GM23338 (cell line): ENCODE measurements around the gene BDKRB1. TPM values are rescaled to one million over a fixed set of nuclear protein-coding genes. Genes with fewer than 3 reads are reported as not detected.

ENCODE experiments used
- ATAC-seq: fragments of 200-7000 bp; cut with Tn5 transposase; 3 replicates; pipeline ENCODE4 v1.9.1; 2020
- DNase-seq: peaks from one replicate; pipeline ENCODE4 v3.0.0-alpha.2; 2015; ENCODE audit warnings: low spot score
- H2AFZ ChIP-seq: fragments of 200-600 bp; sonication (generic); 2 replicates; pipeline ENCODE4 v1.8.0; 2016; ENCODE audit warnings: antibody characterized with exemption, mild to moderate bottlenecking, moderate library complexity
- H3F3A ChIP-seq: fragments of 200-600 bp; sonication (generic); replicated peaks from 2 replicates; pipeline ENCODE4 v1.8.0; 2017; ENCODE audit warnings: antibody characterized with exemption, mixed run types, low read depth
- H3K27ac ChIP-seq: fragments of 200-600 bp; sonication (generic); 2 replicates; pipeline ENCODE4 v1.6.1; 2016; ENCODE audit warnings: low read depth
- H3K27me3 ChIP-seq: fragments of 200-600 bp; sonication (generic); 2 replicates; pipeline ENCODE4 v1.8.0; 2016; ENCODE audit warnings: mild to moderate bottlenecking, mixed run types, moderate library complexity; ENCODE audit not compliant: insufficient read depth
- H3K36me3 ChIP-seq: fragments of 200-600 bp; sonication (generic); 2 replicates; pipeline ENCODE4 v1.8.0; 2016; ENCODE audit warnings: mild to moderate bottlenecking; ENCODE audit not compliant: insufficient read depth
- H3K4me1 ChIP-seq: fragments of 200-600 bp; sonication (generic); 2 replicates; pipeline ENCODE4 v1.8.0; 2016; ENCODE audit warnings: mild to moderate bottlenecking, moderate library complexity; ENCODE audit not compliant: insufficient read depth
- H3K4me2 ChIP-seq: fragments of 200-600 bp; sonication (generic); 2 replicates; pipeline ENCODE4 v1.7.1; 2017; ENCODE audit warnings: mixed run types
- H3K4me3 ChIP-seq: fragments of 200-600 bp; sonication (generic); 2 replicates; pipeline ENCODE4 v1.6.1; 2016; ENCODE audit warnings: mixed run types
- H3K79me2 ChIP-seq: fragments of 200-600 bp; sonication (generic); replicated peaks from 2 replicates; pipeline ENCODE4 v1.8.0; 2017; ENCODE audit warnings: mild to moderate bottlenecking; ENCODE audit not compliant: insufficient read depth
- H3K9me2 ChIP-seq: fragments of 200-600 bp; sonication (generic); 2 replicates; pipeline ENCODE4 v1.8.0; 2017; ENCODE audit not compliant: insufficient read depth
- H4K20me1 ChIP-seq: fragments of 200-600 bp; sonication (generic); replicated peaks from 2 replicates; pipeline ENCODE4 v1.8.0; 2017; ENCODE audit warnings: mild to moderate bottlenecking; ENCODE audit not compliant: insufficient read depth
- H3K27ac Mint-ChIP-seq: 2 replicates; pipeline ENCODE4 v1.8.0; 2020; ENCODE audit warnings: inconsistent platforms, mild to moderate bottlenecking, moderate library complexity, mixed read lengths
- H3K27me3 Mint-ChIP-seq: 3 replicates; pipeline ENCODE4 v1.8.0; 2022; ENCODE audit warnings: low read depth, mild to moderate bottlenecking, moderate library complexity, mixed read lengths, inconsistent platforms; ENCODE audit not compliant: insufficient read depth, poor library complexity
- H3K36me3 Mint-ChIP-seq: 3 replicates; pipeline ENCODE4 v1.8.0; 2021; ENCODE audit warnings: low read depth, mild to moderate bottlenecking, inconsistent platforms, moderate library complexity, mixed read lengths
- H3K4me1 Mint-ChIP-seq: 3 replicates; pipeline ENCODE4 v1.8.0; 2020; ENCODE audit warnings: mild to moderate bottlenecking, inconsistent platforms, mixed read lengths
- H3K4me3 Mint-ChIP-seq: 3 replicates; pipeline ENCODE4 v1.8.0; 2021; ENCODE audit warnings: moderate library complexity, mild to moderate bottlenecking, inconsistent platforms, mixed read lengths
- H3K9me3 Mint-ChIP-seq: 3 replicates; pipeline ENCODE4 v1.8.0; 2020; ENCODE audit warnings: moderate library complexity, mild to moderate bottlenecking, inconsistent platforms, mixed read lengths
- CREB1 ChIP-seq: fragments of 250-450 bp; sonication (Bioruptor Pico); IDR thresholded peaks from 2 replicates; pipeline ENCODE4 v1.5.0; 2020; ENCODE audit warnings: low read depth, mild to moderate bottlenecking, moderate library complexity
- EZH2phosphoT487 ChIP-seq: fragments of 200-600 bp; sonication (generic); IDR thresholded peaks from one replicate; pipeline ENCODE4 v1.8.1; 2018; ENCODE audit warnings: antibody characterized with exemption; ENCODE audit not compliant: unreplicated experiment
- JUNB ChIP-seq: IDR thresholded peaks from one replicate; pipeline ENCODE4 v1.6.1; 2016; ENCODE audit warnings: antibody characterized with exemption; ENCODE audit not compliant: unreplicated experiment
- NANOG ChIP-seq: IDR thresholded peaks from 2 replicates; pipeline ENCODE4 v1.6.1; 2016; ENCODE audit warnings: antibody characterized with exemption, borderline replicate concordance
- POLR2AphosphoS5 ChIP-seq: IDR thresholded peaks from 2 replicates; pipeline ENCODE4 v1.6.1; 2016; ENCODE audit warnings: antibody characterized with exemption, low read depth
- STAT1 ChIP-seq: IDR thresholded peaks from one replicate; pipeline ENCODE4 v1.6.1; 2016; ENCODE audit warnings: antibody characterized with exemption; ENCODE audit not compliant: unreplicated experiment
- ZNF114 ChIP-seq: fragments of 250-450 bp; sonication (Bioruptor Pico); IDR thresholded peaks from 2 replicates; pipeline ENCODE4 v1.5.0; 2020; ENCODE audit warnings: mild to moderate bottlenecking, moderate library complexity
- ZNF331 ChIP-seq: fragments of 250-450 bp; sonication (Bioruptor Pico); IDR thresholded peaks from 2 replicates; pipeline ENCODE4 v1.5.0; 2020; ENCODE audit warnings: low read depth, mild to moderate bottlenecking, moderate library complexity
- polyA plus RNA-seq: library from polyadenylated mRNA; unstranded; fragments of >200 nt; fragmentation: Nextera tagmentation; extraction: Ambion mirVana; gene quantifications from 2 replicates; pipeline ENCODE4 v1.2.1, GENCODE V29; 2016
- total RNA-seq: library from RNA; depleted of rRNA; stranded (reverse); fragments of >200 nt; shearing (Covaris generic); gene quantifications from 2 replicates; pipeline ENCODE4 v1.2.3, GENCODE V29; 2014
- TF ChIP-seq, protein P1 (sequence below): IDR thresholded peaks from 2 replicates; pipeline ENCODE4 v1.6.1; 2016; ENCODE audit warnings: antibody characterized with exemption
- TF ChIP-seq, protein P2 (sequence below): fragments of 250-450 bp; sonication (Bioruptor Pico); IDR thresholded peaks from 2 replicates; pipeline ENCODE4 v1.5.0; 2020; ENCODE audit warnings: mild to moderate bottlenecking, moderate library complexity
- TF ChIP-seq, protein P3 (sequence below): IDR thresholded peaks from one replicate; pipeline ENCODE4 v1.6.1; 2018; ENCODE audit warnings: antibody characterized with exemption; ENCODE audit not compliant: unreplicated experiment

The BDKRB1 gene
- total and polyA plus RNA-seq, 2 experiments from 2014 or later = not detected

- TF ChIP-seq NANOG = peak; percentile 35; the same call in 1 of the 2 replicates
- no peak for TF ChIP-seq EZH2phosphoT487
- peak; percentile 34; the same call in 2 of the 3 replicates for ATAC-seq
- H2AFZ ChIP-seq = peak overlapping the region; percentile 47
- peak; percentile 65 for DNase-seq
- H3K36me3 ChIP-seq = no peaks in the 10 kb centered on the region
- H3K27me3 ChIP-seq = no peaks in the 10 kb centered on the region
- H3K79me2 ChIP-seq = no peaks in the 10 kb centered on the region
- H3K4me1 ChIP-seq = peaks cover 12% of the 10 kb centered on the region; the same call in 1 of the 2 replicates
- no peak overlapping the region for H3K4me3 Mint-ChIP-seq
- H3K4me1 Mint-ChIP-seq = peaks cover 22% of the 10 kb centered on the region
- H3K9me3 Mint-ChIP-seq = no peaks in the 10 kb centered on the region; the same call in 2 of the 3 replicates
- peaks cover 3% of the 10 kb centered on the region for H3K27me3 Mint-ChIP-seq
- no peak overlapping the region for H3K4me3 ChIP-seq
- H3K4me2 ChIP-seq = peak overlapping the region; percentile 65; the same call in 1 of the 2 replicates
- H3K27ac ChIP-seq = no peak overlapping the region
- H3K27ac Mint-ChIP-seq = no peak overlapping the region
- no peaks in the 10 kb centered on the region; the same call in 2 of the 3 replicates for H3K36me3 Mint-ChIP-seq
- no peaks in the 10 kb centered on the region for H4K20me1 ChIP-seq
- H3K9me2 ChIP-seq = no peaks in the 10 kb centered on the region
- H3F3A ChIP-seq = no peaks in the 10 kb centered on the region
These were observed 20.6 kb upstream of the BDKRB1 start for GRCh38 chr14:96235426-96235825.

- H3K9me3 Mint-ChIP-seq = peaks cover 15% of the 10 kb centered on the region
- H3K4me3 Mint-ChIP-seq = no peak overlapping the region
- Histone ChIP-seq H4K20me1 (no peaks in the 10 kb centered on the region), H3F3A (no peaks in the 10 kb centered on the region), H3K4me2 (no peak overlapping the region), H3K27me3 (no peaks in the 10 kb centered on the region), H3K9me2 (peaks cover 5% of the 10 kb centered on the region; the same call in 1 of the 2 replicates), H3K27ac (no peak overlapping the region), H3K36me3 (no peaks in the 10 kb centered on the region), H3K4me3 (no peak overlapping the region), H2AFZ (no peak overlapping the region), H3K79me2 (no peaks in the 10 kb centered on the region), H3K4me1 (peaks cover 12% of the 10 kb centered on the region; the same call in 1 of the 2 replicates)
- ATAC-seq (no peak), DNase-seq (no peak)
- peaks cover 5% of the 10 kb centered on the region for H3K27me3 Mint-ChIP-seq
- H3K27ac Mint-ChIP-seq = no peak overlapping the region
- no peaks in the 10 kb centered on the region; the same call in 2 of the 3 replicates for H3K36me3 Mint-ChIP-seq
- H3K4me1 Mint-ChIP-seq = peaks cover 22% of the 10 kb centered on the region
- TF ChIP-seq, protein P1, sequence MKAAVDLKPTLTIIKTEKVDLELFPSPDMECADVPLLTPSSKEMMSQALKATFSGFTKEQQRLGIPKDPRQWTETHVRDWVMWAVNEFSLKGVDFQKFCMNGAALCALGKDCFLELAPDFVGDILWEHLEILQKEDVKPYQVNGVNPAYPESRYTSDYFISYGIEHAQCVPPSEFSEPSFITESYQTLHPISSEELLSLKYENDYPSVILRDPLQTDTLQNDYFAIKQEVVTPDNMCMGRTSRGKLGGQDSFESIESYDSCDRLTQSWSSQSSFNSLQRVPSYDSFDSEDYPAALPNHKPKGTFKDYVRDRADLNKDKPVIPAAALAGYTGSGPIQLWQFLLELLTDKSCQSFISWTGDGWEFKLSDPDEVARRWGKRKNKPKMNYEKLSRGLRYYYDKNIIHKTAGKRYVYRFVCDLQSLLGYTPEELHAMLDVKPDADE = no peak
- TF ChIP-seq ZNF331 (CRISPR knock-in tag) = no peak
- no peak for TF ChIP-seq ZNF114 (CRISPR knock-in tag)
- no peak for TF ChIP-seq STAT1
- TF ChIP-seq JUNB = no peak
- TF ChIP-seq CREB1 = no peak
- no peak for TF ChIP-seq EZH2phosphoT487
- TF ChIP-seq, protein P2, sequence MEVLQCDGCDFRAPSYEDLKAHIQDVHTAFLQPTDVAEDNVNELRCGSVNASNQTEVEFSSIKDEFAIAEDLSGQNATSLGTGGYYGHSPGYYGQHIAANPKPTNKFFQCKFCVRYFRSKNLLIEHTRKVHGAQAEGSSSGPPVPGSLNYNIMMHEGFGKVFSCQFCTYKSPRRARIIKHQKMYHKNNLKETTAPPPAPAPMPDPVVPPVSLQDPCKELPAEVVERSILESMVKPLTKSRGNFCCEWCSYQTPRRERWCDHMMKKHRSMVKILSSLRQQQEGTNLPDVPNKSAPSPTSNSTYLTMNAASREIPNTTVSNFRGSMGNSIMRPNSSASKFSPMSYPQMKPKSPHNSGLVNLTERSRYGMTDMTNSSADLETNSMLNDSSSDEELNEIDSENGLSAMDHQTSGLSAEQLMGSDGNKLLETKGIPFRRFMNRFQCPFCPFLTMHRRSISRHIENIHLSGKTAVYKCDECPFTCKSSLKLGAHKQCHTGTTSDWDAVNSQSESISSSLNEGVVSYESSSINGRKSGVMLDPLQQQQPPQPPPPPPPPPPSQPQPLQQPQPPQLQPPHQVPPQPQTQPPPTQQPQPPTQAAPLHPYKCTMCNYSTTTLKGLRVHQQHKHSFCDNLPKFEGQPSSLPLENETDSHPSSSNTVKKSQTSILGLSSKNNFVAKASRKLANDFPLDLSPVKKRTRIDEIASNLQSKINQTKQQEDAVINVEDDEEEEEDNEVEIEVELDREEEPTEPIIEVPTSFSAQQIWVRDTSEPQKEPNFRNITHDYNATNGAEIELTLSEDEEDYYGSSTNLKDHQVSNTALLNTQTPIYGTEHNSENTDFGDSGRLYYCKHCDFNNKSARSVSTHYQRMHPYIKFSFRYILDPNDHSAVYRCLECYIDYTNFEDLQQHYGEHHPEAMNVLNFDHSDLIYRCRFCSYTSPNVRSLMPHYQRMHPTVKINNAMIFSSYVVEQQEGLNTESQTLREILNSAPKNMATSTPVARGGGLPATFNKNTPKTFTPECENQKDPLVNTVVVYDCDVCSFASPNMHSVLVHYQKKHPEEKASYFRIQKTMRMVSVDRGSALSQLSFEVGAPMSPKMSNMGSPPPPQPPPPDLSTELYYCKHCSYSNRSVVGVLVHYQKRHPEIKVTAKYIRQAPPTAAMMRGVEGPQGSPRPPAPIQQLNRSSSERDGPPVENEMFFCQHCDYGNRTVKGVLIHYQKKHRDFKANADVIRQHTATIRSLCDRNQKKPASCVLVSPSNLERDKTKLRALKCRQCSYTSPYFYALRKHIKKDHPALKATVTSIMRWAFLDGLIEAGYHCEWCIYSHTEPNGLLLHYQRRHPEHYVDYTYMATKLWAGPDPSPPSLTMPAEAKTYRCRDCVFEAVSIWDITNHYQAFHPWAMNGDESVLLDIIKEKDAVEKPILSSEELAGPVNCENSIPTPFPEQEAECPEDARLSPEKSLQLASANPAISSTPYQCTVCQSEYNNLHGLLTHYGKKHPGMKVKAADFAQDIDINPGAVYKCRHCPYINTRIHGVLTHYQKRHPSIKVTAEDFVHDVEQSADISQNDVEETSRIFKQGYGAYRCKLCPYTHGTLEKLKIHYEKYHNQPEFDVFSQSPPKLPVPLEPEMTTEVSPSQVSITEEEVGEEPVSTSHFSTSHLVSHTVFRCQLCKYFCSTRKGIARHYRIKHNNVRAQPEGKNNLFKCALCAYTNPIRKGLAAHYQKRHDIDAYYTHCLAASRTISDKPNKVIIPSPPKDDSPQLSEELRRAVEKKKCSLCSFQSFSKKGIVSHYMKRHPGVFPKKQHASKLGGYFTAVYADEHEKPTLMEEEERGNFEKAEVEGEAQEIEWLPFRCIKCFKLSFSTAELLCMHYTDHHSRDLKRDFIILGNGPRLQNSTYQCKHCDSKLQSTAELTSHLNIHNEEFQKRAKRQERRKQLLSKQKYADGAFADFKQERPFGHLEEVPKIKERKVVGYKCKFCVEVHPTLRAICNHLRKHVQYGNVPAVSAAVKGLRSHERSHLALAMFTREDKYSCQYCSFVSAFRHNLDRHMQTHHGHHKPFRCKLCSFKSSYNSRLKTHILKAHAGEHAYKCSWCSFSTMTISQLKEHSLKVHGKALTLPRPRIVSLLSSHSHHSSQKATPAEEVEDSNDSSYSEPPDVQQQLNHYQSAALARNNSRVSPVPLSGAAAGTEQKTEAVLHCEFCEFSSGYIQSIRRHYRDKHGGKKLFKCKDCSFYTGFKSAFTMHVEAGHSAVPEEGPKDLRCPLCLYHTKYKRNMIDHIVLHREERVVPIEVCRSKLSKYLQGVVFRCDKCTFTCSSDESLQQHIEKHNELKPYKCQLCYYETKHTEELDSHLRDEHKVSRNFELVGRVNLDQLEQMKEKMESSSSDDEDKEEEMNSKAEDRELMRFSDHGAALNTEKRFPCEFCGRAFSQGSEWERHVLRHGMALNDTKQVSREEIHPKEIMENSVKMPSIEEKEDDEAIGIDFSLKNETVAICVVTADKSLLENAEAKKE (CRISPR knock-in tag) = no peak
- no peak for TF ChIP-seq POLR2AphosphoS5
- TF ChIP-seq, protein P3, sequence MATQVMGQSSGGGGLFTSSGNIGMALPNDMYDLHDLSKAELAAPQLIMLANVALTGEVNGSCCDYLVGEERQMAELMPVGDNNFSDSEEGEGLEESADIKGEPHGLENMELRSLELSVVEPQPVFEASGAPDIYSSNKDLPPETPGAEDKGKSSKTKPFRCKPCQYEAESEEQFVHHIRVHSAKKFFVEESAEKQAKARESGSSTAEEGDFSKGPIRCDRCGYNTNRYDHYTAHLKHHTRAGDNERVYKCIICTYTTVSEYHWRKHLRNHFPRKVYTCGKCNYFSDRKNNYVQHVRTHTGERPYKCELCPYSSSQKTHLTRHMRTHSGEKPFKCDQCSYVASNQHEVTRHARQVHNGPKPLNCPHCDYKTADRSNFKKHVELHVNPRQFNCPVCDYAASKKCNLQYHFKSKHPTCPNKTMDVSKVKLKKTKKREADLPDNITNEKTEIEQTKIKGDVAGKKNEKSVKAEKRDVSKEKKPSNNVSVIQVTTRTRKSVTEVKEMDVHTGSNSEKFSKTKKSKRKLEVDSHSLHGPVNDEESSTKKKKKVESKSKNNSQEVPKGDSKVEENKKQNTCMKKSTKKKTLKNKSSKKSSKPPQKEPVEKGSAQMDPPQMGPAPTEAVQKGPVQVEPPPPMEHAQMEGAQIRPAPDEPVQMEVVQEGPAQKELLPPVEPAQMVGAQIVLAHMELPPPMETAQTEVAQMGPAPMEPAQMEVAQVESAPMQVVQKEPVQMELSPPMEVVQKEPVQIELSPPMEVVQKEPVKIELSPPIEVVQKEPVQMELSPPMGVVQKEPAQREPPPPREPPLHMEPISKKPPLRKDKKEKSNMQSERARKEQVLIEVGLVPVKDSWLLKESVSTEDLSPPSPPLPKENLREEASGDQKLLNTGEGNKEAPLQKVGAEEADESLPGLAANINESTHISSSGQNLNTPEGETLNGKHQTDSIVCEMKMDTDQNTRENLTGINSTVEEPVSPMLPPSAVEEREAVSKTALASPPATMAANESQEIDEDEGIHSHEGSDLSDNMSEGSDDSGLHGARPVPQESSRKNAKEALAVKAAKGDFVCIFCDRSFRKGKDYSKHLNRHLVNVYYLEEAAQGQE = no peak
- TF ChIP-seq NANOG = no peak
These were observed 18.4 kb upstream of the BDKRB1 start for GRCh38 chr14:96237641-96238040.
